Inflammatory macrophage treated with lipopolysaccharide for 1 hour (primary cell): ENCODE measurements around the gene PHF2.

Experiments
- DNase-seq, 2 donors: peaks; one replicate each; pipeline ENCODE4 v3.0.0-alpha.2; 2020 to 2022

Gene PHF2

DNA sequence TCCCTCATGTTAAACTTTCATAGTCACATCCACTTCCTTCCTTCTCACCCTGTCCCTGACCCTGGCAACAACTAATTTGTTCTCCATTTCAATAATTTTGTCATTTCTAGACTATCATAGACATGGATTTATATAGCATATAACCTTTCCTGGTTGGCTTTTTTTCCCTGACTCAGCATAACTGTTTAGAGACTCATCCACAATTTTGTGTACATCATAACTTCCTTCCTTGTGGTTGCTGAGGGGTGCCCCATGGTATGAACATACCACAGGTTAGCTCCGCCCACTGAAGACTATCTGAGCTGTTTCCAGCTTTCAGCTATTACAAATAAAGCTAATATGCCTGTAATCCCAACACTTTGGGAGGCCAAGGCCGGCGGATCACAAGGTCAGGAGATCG lies 137.3 kb downstream of the PHF2 start:
- DNase-seq: no peak

GRCh38 chr9:93721417-93721965 lies 145.1 kb downstream of the PHF2 start:
- DNase-seq: no peak

DNA sequence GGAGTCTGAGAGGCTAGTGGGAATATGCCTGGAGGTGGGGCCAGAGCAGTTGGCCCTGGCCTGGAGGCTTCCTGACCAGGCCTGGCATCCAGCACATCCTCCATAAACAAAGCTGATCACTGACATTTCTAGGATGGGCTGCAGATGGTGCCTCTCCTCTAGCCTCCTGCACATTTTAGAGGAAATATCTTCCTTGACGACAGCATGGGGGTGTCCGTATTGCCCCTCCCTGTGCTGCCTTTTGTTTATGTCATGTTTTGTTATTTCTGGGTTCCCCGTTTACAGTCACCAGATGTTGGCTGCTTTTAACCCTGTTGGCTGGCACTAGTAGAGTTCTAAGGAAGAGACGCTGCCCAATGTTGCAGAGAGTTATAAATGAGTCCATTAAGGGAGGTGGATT lies 148.5 kb downstream of the PHF2 start:
- DNase-seq: no peak

DNA sequence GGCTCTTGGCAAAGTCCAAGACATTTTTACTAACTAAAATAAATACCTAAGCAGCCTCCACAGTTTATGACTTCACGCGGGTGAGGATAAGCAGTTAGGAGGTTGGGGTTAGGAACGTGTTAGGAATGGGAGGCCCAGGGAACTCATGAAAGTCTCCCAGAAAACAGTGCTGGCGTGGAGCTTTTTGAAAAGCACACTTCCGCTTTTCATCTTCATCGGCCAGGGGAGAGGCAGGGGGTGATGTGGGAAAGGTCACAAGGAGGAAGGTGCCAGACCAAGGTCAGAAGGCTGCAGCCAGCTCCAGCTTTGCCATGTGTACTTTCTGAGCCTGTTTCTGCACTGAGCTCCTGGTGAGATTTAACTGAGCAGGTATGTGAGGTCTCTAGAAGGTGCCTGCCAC lies 149.0 kb downstream of the PHF2 start:
- DNase-seq: no peak

GRCh38 chr9:93726147-93726546 lies 149.8 kb downstream of the PHF2 start:
- DNase-seq: no peak
